CD4-positive, alpha-beta T cell treated with Interleukin-4 for 4 hours (primary cell): ENCODE results near the gene APH1B.
"Not testable (repeated sequence)": the region's sequence is repeated elsewhere in the genome, so short reads cannot be mapped to it uniquely, and the experiment has no call there.

Source experiments
- DNase-seq: peaks from one replicate; pipeline ENCODE4 v3.0.0-alpha.2; 2020

The APH1B gene

DNA sequence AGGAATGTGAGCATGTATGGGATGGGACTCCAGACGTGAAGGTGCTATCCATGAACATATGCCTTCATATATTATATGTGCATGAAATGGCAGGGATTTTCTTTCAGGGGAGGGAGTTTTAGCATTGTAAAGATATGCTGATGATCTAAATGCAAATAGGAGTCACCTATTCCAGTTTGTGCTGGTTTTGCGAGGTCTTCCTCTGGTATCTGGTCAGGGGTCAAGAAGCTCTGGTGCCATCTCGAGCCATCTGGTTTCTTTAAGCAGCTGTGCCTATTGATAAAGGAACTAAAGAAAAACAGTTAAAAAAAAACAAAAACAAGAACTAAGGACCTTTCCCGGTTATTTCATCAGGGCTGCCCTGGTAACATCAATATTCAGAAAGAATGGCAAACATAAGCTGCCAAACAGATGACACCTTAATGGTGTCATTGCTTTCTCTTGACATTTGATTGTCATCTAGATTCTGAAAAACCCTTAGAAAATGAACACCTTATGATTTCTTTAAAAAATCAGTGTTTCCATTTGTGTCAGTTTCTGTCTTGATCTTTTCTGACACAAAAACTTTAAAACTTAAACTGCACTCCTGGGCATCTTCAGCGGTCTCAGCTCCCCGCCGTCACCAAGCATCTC, 22.7 kb downstream of the APH1B start:
- DNase-seq: no peak

DNA sequence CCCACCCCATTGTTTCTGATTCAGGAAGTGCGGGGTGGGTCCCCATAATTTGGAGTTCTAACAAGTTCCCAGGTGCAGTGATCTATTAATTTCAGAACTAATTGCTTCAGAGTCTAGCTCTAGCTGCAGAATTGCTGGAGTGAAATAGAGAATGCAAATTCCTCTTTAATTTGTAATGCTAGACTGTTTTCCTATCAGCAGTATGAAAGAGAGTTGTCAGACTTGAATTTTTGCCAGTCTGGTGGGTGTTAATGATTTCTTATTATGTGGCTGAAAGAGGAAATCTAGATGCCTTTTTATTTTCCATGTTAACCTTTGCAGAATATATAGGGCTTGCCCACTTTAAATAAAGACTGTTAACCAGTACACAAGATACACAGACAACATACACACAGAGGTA, 23.7 kb downstream of the APH1B start:
- no peak for DNase-seq

DNA sequence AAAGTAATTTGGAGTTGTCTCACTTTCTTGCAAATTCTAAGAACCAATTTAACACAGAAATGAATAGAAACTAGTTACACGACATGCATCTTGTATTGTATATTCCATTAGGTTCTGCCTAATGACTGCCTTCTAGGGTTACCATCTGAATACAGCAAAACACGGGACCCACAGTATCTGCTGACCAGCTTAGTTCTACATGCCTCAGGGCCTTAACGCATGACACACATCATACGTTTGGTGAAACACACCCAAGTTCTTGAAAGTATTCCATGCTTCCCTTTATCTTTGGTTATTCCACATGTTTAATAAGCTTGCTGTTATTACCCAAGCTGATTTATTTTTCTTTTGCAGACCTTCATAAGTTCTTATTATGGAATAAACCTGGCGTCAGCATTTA, 27.9 kb downstream of the APH1B start:
- DNase-seq: no peak

DNA sequence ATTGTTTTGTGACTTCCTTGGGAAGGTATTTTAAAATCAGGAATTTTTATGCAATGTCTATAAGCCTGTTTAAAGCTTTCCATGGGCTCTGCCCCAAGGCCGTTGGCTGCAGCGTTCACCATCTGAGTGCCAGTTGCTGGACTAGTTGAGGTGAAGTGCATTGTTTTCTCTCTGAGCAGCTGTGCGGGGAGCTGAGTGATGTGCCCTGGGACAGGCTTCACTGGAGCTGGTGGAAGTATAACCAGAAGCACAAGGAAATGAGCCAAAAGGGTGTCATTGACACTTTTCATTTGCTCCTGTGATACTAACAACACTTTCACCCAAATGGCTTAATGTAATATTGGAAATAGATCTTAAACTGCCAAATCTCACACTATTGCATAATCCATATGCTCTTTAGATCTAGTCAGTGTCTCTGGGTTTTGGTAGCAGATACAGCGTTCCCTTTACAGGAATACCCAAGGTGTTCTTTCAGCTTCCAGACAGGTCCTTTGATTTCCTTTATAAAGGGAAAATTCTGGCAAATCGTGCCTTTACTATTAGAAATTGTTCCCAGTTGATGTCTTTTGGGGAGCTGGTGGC, 29.2 kb downstream of the APH1B start:
- DNase-seq: no peak

DNA sequence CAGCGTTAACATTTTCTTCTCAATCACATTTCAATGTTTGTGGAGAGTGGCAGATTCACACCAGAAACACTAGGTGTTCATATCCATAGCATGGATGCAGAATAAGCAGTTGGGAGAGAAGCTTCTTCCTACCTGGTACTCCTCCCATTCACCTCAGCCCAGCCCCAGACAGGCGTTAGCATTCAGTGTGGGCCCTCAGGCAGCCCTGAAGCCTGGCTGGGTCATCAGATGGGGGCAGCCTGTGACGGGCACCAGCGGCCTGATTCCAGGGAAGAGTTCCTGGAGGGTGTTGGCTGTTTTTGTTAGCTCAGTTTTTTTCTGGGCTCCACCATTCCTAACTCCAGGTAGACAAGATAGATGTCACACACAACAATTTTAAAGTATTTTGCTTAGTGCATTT, 31.1 kb downstream of the APH1B start:
- DNase-seq: no peak

DNA sequence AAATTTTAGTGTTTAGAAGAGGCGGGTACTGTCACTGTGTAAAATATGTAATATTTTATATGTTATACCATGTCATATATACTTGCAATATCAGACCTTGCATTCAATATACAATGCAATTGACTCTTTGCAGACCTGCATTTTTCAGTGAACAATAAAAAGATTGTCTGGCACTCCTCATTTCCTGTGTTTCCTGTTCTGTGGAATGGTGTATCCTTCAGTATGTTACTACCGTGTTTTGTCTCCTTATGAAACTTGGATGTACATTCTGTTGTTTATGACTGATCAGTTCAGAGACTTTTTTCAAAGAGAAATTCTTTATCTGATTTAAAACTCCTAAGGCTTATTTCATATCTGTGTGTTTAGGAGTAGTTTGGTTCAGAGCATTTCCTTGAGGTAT, 31.5 kb downstream of the APH1B start:
- DNase-seq: no peak

DNA sequence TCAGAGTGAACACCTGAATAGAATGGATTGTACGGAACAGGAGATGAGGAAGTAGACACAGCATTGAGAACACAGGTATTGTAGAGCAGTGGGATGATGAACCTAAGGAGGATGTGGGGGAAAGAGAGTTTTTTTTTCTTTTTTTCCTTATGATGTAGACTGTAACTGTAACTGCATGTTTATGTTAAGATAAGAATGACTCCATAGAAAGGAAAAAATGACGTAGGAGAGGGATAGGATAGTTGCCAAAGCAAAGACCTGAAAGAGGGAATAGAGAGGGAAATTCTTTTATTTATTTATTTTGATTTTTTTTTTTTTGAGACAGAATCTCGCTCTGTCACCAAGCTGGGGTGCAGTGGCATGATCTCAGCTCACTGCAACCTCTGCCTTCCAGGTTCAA, 33.2 kb downstream of the APH1B start:
- DNase-seq: no peak

DNA sequence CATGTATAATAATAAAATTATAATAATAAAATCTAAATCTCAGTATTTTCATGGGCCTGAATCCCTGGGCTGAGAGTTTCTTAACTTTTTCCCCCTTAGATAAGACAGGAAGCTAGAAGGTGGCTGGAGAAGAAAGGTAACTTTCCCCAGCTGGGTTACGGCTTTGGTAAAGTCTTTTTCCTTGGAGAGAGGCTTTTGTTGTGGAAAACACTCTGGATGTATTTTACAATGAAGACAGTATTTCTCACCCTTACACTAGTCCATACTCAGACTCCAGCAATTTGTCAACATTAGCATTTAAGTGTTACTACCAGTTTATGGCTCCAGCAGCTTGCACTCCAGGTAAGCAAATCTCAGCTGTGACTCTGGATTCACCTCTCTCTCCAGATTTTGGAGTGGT, 34.9 kb downstream of the APH1B start:
- no peak for DNase-seq

DNA sequence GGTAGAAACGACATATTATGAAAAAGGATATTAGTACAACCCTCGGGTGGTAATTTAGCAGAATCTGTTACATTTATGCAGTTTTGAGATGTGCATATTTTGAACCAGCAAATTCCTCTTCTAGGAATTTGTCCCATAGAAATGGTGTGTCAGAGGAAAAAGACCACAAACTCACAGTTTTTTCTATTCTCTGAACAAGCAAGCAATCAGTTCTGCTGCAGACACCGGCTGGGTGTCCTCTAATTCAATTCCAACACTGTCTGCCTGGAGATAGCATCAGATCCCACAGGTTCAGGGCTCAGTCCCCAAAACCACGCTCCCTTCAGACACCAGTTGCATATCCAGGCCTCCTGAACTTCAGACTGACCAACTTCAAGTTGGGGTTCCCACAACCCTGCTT, 36.4 kb downstream of the APH1B start:
- DNase-seq: no peak

DNA sequence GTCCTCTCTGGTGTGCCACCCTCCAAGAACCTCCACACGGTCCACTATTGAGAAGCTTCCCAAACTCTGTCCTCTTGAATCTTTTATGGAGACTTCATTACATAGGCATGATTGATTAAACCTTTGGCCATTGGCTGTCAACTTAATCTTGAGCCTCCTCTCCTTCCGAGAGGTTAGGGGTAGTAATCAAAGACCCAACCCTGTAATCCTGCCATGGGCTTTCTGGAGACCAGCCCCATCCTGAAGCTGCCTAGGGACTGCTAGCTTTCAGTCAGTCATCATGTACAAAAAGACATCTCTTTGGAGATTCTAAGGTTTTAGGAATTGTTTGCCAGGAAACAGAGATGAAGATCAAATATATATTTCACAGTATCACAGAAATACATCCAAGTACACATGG, 37.0 kb downstream of the APH1B start:
- DNase-seq: no peak

DNA sequence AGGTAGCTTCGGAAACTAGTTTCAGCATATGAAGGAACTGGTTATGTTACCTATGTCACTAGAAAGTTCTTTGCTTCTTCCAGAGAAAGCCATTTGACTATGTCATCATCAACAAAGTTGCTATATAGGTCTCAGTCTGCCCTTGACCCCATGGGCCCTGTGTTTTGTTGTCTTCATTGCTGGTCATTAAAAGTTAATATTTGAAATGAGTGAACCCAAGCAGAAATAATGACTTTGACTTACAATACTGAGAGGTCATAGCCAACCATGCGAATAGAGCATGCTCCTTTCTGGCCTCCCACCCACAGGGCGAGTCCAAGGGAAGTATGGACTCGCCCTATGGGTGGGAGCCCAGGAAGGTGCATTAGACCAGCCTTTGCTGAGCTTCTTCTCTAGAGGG, 40.9 kb downstream of the APH1B start:
- no peak for DNase-seq

DNA sequence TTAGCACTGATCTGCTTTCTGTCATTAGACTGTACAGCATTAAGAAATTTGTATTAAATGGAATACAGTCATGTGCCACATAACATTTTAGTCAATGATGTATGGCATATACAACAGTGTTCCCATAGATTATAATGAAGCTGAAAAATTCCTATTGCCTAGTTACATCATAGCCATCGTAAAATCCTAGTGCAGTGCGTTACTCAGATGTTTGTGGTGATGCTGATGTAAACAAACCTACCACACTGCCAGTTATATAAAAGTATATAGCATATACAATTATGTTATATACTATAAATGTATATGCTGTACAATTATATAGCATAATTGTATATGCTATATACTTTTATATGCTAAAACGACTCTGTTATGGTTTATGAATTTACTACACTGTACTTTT, 41.7 kb downstream of the APH1B start:
- DNase-seq: no peak

DNA sequence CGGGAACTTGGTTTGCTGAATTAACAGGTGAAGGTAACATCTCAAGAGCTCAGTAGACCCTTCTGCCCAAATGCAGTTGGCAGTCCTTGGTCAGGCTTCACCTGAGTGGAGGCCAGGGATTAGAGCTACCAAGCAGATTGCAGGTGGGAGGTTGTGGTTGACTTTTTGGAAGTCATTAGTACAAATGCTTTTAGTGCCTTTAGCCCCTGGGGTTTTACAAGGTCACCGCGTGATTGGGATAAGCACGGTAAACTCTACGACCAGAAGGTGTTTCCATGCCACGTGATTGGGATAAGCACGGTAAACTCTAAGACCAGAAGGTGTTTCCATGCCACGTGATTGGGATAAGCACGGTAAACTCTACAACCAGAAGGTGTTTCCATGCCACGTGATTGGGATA, 43.0 kb downstream of the APH1B start:
- not testable (repeated sequence) for DNase-seq

DNA sequence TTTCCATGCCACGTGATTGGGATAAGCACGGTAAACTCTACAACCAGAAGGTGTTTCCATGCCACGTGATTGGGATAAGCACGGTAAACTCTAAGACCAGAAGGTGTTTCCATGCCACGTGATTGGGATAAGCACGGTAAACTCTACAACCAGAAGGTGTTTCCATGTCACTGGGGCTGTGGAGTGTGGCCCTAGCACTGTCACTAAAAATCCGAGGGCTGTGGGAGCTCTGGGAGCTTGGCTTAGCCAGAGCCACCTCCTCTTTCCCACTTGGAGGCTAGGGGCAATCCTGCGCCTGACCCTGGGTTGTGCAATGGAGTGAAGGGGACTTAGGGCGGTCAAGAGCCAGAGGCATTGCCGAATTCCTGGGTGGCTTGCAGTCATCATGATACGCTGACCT, 43.6 kb downstream of the APH1B start:
- DNase-seq: not testable (repeated sequence)

DNA sequence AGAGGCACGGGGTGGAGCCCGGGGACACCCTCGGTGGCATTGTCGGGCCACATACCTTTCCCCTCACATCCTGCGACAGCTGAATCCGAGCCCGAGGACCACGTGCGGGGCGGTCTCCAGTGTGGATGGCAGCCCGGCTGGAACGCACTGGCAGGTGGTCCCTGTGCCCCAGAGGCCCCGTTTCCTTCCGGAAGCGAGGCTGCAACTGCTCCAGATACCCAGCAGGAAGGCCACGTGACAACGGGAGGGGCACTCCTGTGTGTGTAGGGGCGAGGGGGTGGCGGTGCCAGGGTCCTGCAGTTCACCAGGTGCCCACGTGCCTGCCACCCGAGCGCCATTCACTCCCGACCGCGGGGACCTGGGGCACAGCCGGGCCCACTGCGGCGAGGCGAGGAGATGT, 44.1 kb downstream of the APH1B start:
- DNase-seq: no peak

DNA sequence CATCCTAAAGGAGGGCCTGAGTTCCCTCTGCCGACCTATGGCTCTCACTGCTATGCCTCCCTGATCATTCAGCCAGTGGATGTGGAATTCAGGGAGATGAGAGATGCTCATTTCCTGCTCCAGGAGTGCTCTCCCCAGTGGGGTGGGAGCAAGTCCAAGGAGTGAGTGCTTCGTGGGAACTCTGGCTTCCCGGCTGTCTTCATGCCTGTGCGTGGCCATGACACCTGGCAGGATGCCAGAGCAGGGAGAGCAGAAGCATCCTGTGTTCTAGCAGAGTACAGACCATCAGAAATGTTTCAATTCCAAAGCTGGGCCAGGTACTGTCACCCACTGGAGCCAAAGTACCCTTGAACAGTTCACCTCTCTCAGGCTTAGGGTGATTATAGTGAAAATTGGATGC, 45.1 kb downstream of the APH1B start:
- no peak for DNase-seq

DNA sequence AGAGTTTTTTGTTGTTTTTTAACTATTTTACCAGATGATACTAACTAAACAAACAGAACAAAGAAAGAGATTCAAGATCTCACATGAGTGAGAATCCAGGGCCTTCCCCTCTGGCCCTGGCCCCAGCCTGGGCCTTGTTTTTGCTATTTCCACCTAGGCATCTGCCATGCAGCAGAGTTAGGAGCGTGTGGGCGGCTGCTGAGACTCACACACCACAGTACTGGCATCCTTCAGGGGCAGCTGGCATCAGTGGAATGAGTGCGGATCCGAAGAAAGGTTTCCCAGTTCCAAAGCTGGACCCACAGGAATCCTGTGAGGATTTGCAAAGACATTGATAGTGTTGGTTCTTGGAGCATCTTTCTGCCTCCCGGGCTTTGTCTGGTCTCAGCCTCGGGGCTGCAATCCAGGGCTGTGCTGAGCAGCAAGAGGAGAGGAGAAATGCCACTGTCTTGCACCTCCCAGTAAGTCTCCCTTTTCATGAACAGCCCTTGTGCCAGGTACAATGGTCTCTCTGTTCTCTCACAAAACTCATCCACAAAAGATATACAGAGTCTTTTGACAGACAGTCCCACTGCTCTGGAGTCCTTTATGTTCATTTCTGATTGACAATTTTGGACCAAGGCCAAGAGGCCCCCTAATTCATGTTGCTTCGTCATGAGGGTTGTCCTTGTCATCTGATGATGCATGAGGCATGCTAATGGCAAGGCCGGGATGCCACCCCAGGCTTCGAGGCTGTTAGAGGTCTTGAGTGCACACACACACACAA, 46.6 kb downstream of the APH1B start:
- no peak for DNase-seq

DNA sequence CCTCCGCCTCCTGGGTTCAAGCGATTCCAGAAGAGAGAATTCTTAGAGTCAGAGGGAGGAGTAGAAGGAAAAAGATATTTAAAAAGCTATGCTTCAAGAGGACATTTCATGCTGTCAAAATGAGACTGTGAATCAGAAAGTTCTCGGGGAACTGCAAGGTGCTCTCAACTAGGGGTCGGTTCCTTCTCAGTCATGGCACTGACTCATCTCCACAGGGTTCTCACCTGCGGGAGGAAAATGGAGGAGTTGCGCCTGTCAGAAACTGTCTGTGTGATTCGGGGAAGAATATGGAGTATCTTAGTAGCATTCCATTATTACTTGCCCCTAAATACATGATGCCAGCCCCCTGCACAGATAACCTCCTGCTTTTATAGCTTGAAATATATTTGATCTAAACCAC, 47.4 kb downstream of the APH1B start:
- DNase-seq: no peak

DNA sequence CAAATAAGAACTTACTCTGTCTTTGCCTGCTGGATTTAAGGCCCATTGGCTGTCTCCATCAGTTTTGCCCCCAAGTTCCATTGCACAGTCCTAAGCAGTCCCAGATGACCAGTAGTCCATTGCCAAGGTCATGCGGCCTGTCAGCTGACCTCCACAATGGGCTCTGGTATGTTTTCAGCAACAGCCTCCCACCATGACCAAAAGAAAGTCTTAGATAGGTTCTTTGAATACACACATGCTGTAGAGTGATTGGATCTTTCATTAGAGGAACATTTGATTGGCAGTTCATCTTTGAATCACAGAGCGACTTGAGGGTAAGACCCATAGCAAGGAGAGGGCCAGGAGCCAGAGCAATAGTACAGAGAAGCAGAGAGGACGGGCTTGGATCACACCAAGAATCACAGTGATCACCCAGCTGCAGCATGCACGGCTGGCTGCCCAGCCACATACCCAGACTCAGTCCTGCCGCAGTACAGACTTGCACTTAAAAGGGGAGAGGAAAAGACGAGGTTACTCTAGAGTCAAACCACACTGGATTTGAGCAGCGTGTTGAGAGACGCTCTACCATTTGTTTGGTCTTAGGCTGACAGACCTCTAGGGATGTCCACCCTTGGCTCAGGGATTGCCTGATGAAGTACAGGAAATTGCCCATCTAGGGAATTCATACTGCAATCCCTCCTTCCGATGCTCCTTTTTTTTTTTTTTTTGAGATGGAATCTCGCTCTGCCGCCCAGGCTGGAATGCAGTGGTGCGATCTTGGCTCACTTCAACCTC, 50.4 kb downstream of the APH1B start:
- no peak for DNase-seq

DNA sequence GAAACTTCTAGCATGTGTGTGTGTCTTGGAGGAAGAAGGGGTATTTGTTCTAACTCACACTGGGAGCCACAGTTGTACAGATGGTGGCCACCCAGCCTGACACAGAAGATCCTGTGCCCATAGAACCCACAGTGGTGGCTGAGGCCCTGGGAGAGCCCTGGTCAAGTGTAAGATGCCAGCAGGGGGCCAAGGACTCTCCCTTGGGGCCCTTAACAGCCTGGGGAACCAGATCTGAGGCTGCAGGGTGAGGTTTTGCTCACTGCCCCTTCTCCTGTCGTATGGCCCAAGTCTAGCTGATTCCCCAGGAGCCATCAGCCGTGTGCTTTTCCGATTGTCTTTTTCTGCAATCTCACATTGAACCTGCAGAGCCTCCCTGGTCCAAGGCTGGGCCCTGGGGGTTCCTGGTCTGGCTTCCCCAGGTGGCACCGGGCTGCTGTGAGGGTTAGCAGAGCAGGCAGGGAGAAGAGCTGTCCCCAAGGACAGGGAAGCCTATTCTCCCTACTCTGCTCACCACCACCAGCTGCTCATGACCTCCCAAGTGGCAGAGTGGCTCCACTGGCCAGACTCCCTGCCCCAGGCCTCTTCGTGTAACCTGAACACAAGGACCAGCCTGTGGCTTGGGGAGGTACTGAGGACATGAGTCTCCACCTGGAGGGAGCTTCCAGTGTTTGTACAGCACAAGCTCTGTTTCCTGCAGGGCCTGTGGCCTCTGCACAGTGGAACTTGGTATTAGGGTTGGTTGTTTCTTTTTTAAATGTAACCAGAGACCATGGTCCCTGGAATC, 52.4 kb downstream of the APH1B start:
- no peak for DNase-seq

DNA sequence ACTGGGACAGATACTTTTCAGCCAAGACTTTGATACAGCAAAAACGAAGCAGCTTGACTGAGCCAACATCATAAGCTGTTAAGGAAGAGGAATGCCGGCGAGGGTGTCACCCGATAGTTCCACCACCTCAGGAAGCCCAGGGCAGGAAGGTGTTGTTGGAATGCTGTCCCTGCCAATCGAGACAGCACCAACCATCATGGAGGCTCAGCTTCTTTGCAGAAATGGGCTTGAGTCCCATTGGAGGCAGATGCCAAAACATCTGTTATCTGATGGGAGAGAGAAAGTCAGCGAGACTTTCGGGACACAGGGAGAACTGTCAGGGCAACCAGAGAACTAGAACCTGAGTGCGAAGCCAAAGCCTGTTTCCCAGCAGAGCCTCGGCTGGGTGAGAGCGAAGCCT, 53.5 kb downstream of the APH1B start:
- DNase-seq: no peak

DNA sequence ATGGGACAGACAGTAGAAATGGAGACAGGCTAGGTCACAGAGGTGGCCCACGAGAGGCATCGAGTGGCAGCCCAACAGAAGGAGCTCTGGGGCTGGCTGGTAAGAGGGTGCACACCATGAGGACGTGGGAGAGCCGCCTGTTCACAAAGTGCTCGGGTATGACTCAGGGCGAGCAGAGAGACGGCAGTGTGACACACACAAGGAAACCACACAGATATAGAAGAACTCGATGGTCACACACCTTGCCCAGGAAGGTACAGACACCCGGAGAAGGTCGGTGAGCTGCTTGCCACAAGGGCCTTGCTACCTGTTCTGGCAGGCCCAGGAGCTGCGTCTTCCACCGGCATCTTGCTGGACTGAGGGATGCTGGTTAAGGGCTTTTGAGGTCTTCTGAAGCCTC, 54.1 kb downstream of the APH1B start:
- no peak for DNase-seq
